Caco-2 (cell line): ENCODE data around the gene ESR2. TPM values are rescaled to one million over a fixed set of nuclear protein-coding genes. Genes with fewer than 3 reads are reported as not detected.

Experiments
- BruUV-seq: library from RNA; stranded (reverse); fragments of 400-500 nt; replicated peaks from 2 replicates; lab custom pipeline; 2021; lab: Mats Ljungman, UMichigan
- CTCF ChIA-PET: fragments of 300-600 bp; sonication (Branson Sonifier 250); formaldehyde crosslinking; loops from one replicate; lab custom pipeline; 2022; ENCODE audit warnings: antibody characterized with exemption; lab: Charles Lee
- POLR2A ChIA-PET: fragments of 300-600 bp; sonication (Branson Sonifier 250); formaldehyde crosslinking; loops from one replicate; lab custom pipeline; 2022; ENCODE audit warnings: antibody characterized with exemption; lab: Charles Lee
- DNase-seq, 2 experiments: peaks; one replicate each; pipeline versions ENCODE4 v3.0.0 to v3.0.0-alpha.2; 2020 to 2022
- H3K27me3 ChIP-seq: replicated peaks from 2 replicates; pipeline ENCODE4 v1.6.0; 2011; ENCODE audit warnings: low read length; ENCODE audit not compliant: control insufficient read depth, insufficient read depth
- H3K36me3 ChIP-seq: 2 replicates; pipeline ENCODE4 v1.5.1; 2011; ENCODE audit warnings: low read length; ENCODE audit not compliant: control insufficient read depth, insufficient read depth
- H3K4me1 ChIP-seq: fragments of 250-450 bp; sonication (Bioruptor Pico); 2 replicates; pipeline ENCODE4 v1.5.1; 2020; ENCODE audit warnings: mild to moderate bottlenecking
- H3K4me3 ChIP-seq: 2 replicates; pipeline ENCODE4 v1.5.1; 2011; ENCODE audit warnings: low read depth, mild to moderate bottlenecking, control low read depth, low read length
- H3K9me3 ChIP-seq: fragments of 250-450 bp; sonication (Bioruptor Pico); 2 replicates; pipeline ENCODE4 v1.5.1; 2020; ENCODE audit warnings: mild to moderate bottlenecking, moderate library complexity
- H3K27ac Mint-ChIP-seq: one replicate; pipeline ENCODE4 v1.8.0; 2022; ENCODE audit warnings: mixed read lengths; ENCODE audit not compliant: unreplicated experiment
- H3K27me3 Mint-ChIP-seq: one replicate; pipeline ENCODE4 v1.8.0; 2022; ENCODE audit warnings: mixed read lengths; ENCODE audit not compliant: insufficient read depth, unreplicated experiment
- H3K36me3 Mint-ChIP-seq: one replicate; pipeline ENCODE4 v1.8.0; 2022; ENCODE audit warnings: mild to moderate bottlenecking, mixed read lengths; ENCODE audit not compliant: insufficient read depth, unreplicated experiment
- H3K4me1 Mint-ChIP-seq: one replicate; pipeline ENCODE4 v1.8.0; 2022; ENCODE audit warnings: low read depth, mixed read lengths; ENCODE audit not compliant: unreplicated experiment
- H3K4me3 Mint-ChIP-seq: one replicate; pipeline ENCODE4 v1.8.0; 2022; ENCODE audit warnings: mild to moderate bottlenecking, moderate library complexity, mixed read lengths; ENCODE audit not compliant: unreplicated experiment
- H3K9me3 Mint-ChIP-seq: one replicate; pipeline ENCODE4 v1.8.0; 2022; ENCODE audit warnings: mixed read lengths; ENCODE audit not compliant: unreplicated experiment
- CTCF ChIP-seq, 2 experiments: fragments of 200-600 bp in 1 of 2; IDR thresholded peaks; 1 replicate in 1 of 2; 2 replicates in 1 of 2; pipeline versions ENCODE4 v1.5.1 to v1.8.0; 2011 to 2022; ENCODE audit warnings: antibody characterized with exemption in 1 of 2, control low read depth in 1 of 2, inconsistent platforms in 1 of 2, low read depth in 1 of 2, low read length in 1 of 2, mild to moderate bottlenecking in 1 of 2, moderate library complexity in 1 of 2; ENCODE audit not compliant: insufficient read depth in 1 of 2, severe bottlenecking in 1 of 2, unreplicated experiment in 1 of 2
- intact Hi-C: fragments of 100-400 bp; cut with micrococcal nuclease; formaldehyde crosslinking; loops from one replicate; pipeline ENCODE4 v1.10.0; 2022; ENCODE audit not compliant: unreplicated experiment
- total RNA-seq: library from RNA; stranded (reverse); gene quantifications from 2 replicates; pipeline ENCODE4 v1.2.3, GENCODE V29; 2022

ESR2 gene
- total RNA-seq, 1 experiment from 2014 or later: 0.23 TPM

- Histone ChIP-seq H3K9me3 (no peaks in the 10 kb centered on the region), H3K36me3 (no peaks in the 10 kb centered on the region), H3K27me3 (no peaks in the 10 kb centered on the region), H3K4me3 (no peak overlapping the region), H3K4me1 (no peaks in the 10 kb centered on the region)
- CTCF ChIA-PET: no interaction called here
- intact Hi-C loops: loop anchor here (5.0 kb wide), 1 partner anchor 228 kb away; the partner anchor contains the start of gene ESR2
- Mint-ChIP-seq H3K27ac (no peak overlapping the region), H3K9me3 (no peaks in the 10 kb centered on the region), H3K4me3 (no peak overlapping the region), H3K36me3 (peaks cover 13% of the 10 kb centered on the region), H3K27me3 (no peaks in the 10 kb centered on the region), H3K4me1 (no peaks in the 10 kb centered on the region)
- no peak for DNase-seq
- POLR2A ChIA-PET: no interaction called here
- TF ChIP-seq CTCF (IDR thresholded peaks at IDR 0.05; ENCODE audit: insufficient read depth in 1 of 2, low read depth in 1 of 2, low read length in 1 of 2, severe bottlenecking in 1 of 2, unreplicated experiment in 1 of 2): no peak
- no TSS peak for BruUV-seq
These were observed 229.7 kb downstream of the ESR2 start for GRCh38 chr14:64064447-64064846.

DNA sequence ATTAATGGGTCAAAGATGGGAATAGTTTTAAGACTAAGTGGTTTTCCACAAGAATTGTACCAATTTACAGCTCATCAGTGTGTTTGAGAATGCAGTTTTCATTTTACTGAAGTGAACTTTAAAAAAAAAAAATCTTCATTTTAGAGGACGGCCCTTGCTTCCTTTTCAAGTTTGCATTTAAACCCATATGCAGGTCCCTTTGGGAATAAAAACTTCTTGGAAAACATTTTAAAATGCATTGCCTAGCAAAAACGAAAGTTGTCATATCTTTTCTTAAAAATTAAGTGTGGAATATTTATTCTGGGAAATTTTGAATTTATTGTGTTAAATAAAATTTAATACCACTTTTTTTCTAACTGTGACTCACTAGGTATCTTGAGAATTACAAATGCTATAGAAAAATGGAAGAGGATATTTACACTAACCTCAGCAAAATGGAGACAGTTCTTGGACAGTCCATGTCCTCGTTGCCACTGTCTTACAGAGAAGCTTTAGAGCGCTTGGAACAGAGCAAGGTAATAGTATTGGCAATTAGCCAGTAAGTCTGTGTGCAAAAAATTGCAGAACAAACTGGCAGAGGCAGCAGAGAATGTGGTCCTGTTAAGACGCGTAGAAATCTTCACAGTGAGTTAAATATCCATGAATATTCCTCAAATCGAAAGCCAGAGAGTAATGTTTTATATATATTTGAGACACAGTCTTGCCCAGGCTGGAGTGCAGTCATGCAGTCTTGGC lies 231.6 kb downstream of the ESR2 start:
- DNase-seq: no peak
- Mint-ChIP-seq H3K9me3 (no peaks in the 10 kb centered on the region), H3K4me1 (no peaks in the 10 kb centered on the region), H3K36me3 (peaks cover 7% of the 10 kb centered on the region), H3K27me3 (no peaks in the 10 kb centered on the region), H3K27ac (no peak overlapping the region), H3K4me3 (no peak overlapping the region)
- H3K27me3 ChIP-seq: no peaks in the 10 kb centered on the region
- no peaks in the 10 kb centered on the region for H3K9me3 ChIP-seq
- POLR2A ChIA-PET: no interaction called here
- no TSS peak for BruUV-seq
- H3K4me3 ChIP-seq: no peak overlapping the region
- no peaks in the 10 kb centered on the region for H3K36me3 ChIP-seq
- intact Hi-C loops: loop anchor here (5.0 kb wide), 1 partner anchor 230 kb away; the partner anchor contains the start of gene ESR2
- H3K4me1 ChIP-seq: no peaks in the 10 kb centered on the region
- TF ChIP-seq CTCF (IDR thresholded peaks at IDR 0.05; ENCODE audit: insufficient read depth in 1 of 2, low read depth in 1 of 2, low read length in 1 of 2, severe bottlenecking in 1 of 2, unreplicated experiment in 1 of 2): no peak
- CTCF ChIA-PET: no interaction called here

DNA sequence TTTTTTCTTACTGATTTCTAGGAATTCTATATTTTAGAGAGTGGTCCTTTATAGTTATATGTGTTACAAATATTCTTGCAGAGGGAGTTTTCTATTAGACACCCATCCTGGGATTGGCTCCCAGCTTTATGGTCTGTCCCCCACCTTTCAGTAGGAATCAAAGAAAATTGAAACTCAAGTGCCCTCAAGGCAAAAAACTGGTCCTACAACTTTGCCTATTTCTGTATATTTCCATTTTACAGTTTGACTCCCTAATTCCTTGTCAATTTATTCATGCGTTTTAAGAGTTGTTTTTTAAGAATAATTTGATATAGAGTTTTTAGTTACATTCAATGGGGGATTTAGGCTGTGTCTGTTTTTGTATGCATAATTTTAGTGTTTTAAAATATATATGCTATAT lies 232.5 kb downstream of the ESR2 start:
- no peak overlapping the region for H3K27ac Mint-ChIP-seq
- ChIA-PET POLR2A (no interaction called here), CTCF (no interaction called here)
- H3K27me3 ChIP-seq: no peaks in the 10 kb centered on the region
- intact Hi-C loops: loop anchor here (5.0 kb wide), 1 partner anchor 231 kb away; the partner anchor contains the start of gene ESR2
- no peak for DNase-seq
- no peak overlapping the region for H3K4me3 ChIP-seq
- no peak overlapping the region for H3K4me3 Mint-ChIP-seq
- BruUV-seq: no TSS peak
- peaks cover 6% of the 10 kb centered on the region for H3K36me3 Mint-ChIP-seq
- no peaks in the 10 kb centered on the region for H3K36me3 ChIP-seq
- no peaks in the 10 kb centered on the region for H3K4me1 Mint-ChIP-seq
- TF ChIP-seq CTCF (IDR thresholded peaks at IDR 0.05; ENCODE audit: insufficient read depth in 1 of 2, low read depth in 1 of 2, low read length in 1 of 2, severe bottlenecking in 1 of 2, unreplicated experiment in 1 of 2): no peak
- H3K9me3 Mint-ChIP-seq: no peaks in the 10 kb centered on the region
- H3K4me1 ChIP-seq: no peaks in the 10 kb centered on the region
- H3K9me3 ChIP-seq: no peaks in the 10 kb centered on the region
- no peaks in the 10 kb centered on the region for H3K27me3 Mint-ChIP-seq
